Measurements from ENCODE around the gene UBXN7. TPM values are rescaled to one million over a fixed set of nuclear protein-coding genes. Genes with fewer than 3 reads are reported as not detected.
"Not testable (repeated sequence)": the region's sequence is repeated elsewhere in the genome, so short reads cannot be mapped to it uniquely, and the experiment has no call there.

Gene UBXN7
- total and polyA plus RNA-seq, 3 donors from 2014 or later = 40.2 to 49.1 (median 40.4) TPM

DNA sequence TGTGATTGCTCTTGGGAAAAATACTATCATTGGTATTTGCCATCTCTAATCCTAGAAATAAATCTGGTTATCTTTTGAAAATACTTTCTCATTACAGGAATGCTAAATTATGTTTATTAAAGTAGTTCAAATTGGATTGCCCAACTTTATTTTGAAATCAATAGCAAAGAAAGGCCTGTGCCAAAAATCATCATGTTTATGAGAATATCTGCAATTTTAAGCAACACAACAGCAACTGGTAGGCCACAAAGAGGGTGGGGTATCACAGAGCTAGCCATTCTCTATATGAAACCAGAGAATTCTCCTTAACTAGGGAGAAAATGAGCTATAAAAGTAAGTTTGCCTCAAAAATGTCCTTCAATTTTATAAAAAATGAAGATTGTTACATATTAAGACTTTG lies 82.2 kb downstream of the UBXN7 start:
- no peaks in the 10 kb centered on the region for H3K36me3 ChIP-seq (ENCODE audit: low read depth, missing control alignments)
- intact Hi-C loops (cut with DNase I; ENCODE audit: low total_unique reads) = no loop called here
- no peak for TF ChIP-seq POLR2A (IDR thresholded peaks at IDR 0.05)
- TF ChIP-seq, protein P1, sequence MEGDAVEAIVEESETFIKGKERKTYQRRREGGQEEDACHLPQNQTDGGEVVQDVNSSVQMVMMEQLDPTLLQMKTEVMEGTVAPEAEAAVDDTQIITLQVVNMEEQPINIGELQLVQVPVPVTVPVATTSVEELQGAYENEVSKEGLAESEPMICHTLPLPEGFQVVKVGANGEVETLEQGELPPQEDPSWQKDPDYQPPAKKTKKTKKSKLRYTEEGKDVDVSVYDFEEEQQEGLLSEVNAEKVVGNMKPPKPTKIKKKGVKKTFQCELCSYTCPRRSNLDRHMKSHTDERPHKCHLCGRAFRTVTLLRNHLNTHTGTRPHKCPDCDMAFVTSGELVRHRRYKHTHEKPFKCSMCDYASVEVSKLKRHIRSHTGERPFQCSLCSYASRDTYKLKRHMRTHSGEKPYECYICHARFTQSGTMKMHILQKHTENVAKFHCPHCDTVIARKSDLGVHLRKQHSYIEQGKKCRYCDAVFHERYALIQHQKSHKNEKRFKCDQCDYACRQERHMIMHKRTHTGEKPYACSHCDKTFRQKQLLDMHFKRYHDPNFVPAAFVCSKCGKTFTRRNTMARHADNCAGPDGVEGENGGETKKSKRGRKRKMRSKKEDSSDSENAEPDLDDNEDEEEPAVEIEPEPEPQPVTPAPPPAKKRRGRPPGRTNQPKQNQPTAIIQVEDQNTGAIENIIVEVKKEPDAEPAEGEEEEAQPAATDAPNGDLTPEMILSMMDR (IDR thresholded peaks at IDR 0.05) = no peak

DNA sequence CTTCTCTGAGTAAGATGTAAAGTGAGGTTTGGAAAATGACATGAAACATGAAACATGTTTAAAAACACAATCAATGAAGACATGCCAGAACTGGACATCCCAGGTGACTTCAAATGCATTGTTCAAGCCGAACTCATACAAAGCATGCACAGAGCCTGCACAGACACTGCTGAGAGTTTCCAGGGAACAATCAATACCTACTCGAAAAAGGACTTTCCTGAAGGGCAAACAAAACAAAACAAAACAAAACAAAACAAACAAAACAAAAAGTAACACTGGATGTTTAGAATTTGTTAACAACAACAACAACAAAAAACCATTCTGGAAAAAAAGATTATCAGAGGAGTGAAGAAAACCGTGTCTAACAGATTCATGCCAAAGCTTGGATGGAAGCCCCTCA lies 83.5 kb downstream of the UBXN7 start:
- 91 to 96% methylated on average over 3 of the region's 3 CpGs for WGBS, 2 donors
- TF ChIP-seq, protein P1 (IDR thresholded peaks at IDR 0.05) = no peak
- no peak for TF ChIP-seq POLR2A (IDR thresholded peaks at IDR 0.05)
- H3K4me1 ChIP-seq = no peaks in the 10 kb centered on the region
- no peak overlapping the region for H3K27ac ChIP-seq
- no peak overlapping the region for H3K4me3 ChIP-seq
- no peaks in the 10 kb centered on the region for H3K27me3 ChIP-seq
- no peaks in the 10 kb centered on the region for H3K9me3 ChIP-seq
- intact Hi-C loops (cut with DNase I; ENCODE audit: low total_unique reads) = no loop called here
- H3K36me3 ChIP-seq (ENCODE audit: low read depth, missing control alignments) = no peaks in the 10 kb centered on the region
- no peak for DNase-seq

More for the DNA sequence above, 82.2 kb downstream of the UBXN7 start:
- no peak for DNase-seq
- Histone ChIP-seq H3K4me3 (no peak overlapping the region), H3K4me1 (no peaks in the 10 kb centered on the region), H3K27ac (no peak overlapping the region), H3K9me3 (no peaks in the 10 kb centered on the region), H3K27me3 (no peaks in the 10 kb centered on the region)

DNA sequence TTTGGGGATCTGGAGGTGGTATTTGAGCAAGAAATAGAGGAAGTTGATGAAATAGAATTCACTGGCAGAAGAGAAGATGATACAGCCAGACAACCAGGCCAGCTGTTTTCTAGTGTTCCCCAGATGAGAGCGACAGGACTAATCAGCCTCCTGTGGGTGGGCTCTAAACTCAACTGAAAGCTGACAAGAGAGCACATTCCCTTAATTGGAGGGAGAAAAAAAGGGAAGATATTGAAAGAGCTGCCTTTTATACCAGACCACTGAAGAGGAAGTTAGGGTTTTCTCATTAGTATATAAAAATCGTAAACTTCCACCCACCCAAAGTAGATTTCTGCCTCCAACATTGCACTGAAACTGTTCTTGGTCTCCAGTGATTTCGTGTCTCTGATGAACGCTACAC lies 87.6 kb downstream of the UBXN7 start:
- H3K4me1 ChIP-seq = no peaks in the 10 kb centered on the region
- intact Hi-C loops (cut with DNase I; ENCODE audit: low total_unique reads) = no loop called here
- H3K4me3 ChIP-seq = no peak overlapping the region
- whole genome bisulfite sequencing, 2 donors = 63 to 68% methylated on average over 4 of the region's 4 CpGs
- no peaks in the 10 kb centered on the region for H3K27me3 ChIP-seq
- H3K9me3 ChIP-seq = no peaks in the 10 kb centered on the region
- no peak for DNase-seq
- H3K27ac ChIP-seq = no peak overlapping the region
- H3K36me3 ChIP-seq (ENCODE audit: low read depth, missing control alignments) = no peaks in the 10 kb centered on the region
- TF ChIP-seq, protein P1 (IDR thresholded peaks at IDR 0.05) = no peak
- TF ChIP-seq POLR2A (IDR thresholded peaks at IDR 0.05) = no peak

DNA sequence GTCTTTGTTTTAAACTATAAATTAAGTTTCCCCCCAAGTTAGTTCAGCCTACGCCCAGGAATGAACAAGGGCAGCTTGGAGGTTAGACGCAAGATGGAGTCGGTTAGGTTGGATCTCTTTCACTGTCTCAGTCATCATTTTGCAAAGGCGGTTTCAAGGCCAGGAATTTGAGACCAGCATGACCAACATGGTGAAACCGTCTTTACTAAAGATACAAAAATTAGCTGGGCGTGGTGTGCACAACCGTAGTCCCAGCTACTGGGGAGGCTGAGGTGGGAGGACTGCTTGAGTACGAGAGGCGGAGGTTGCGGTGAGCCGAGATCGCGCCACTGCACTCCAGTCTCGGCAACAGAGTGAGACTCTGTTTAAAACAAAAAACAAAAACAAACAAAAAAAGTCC lies 88.3 kb downstream of the UBXN7 start:
- intact Hi-C loops (cut with DNase I; ENCODE audit: low total_unique reads); H3K27ac ChIP-seq; H3K9me3 ChIP-seq; H3K36me3 ChIP-seq (ENCODE audit: low read depth, missing control alignments); H3K27me3 ChIP-seq; DNase-seq; H3K4me3 ChIP-seq; H3K4me1 ChIP-seq: not testable (repeated sequence)
- 49 to 77% methylated on average over 10 to 14 of the region's 14 CpGs for WGBS, 2 donors

DNA sequence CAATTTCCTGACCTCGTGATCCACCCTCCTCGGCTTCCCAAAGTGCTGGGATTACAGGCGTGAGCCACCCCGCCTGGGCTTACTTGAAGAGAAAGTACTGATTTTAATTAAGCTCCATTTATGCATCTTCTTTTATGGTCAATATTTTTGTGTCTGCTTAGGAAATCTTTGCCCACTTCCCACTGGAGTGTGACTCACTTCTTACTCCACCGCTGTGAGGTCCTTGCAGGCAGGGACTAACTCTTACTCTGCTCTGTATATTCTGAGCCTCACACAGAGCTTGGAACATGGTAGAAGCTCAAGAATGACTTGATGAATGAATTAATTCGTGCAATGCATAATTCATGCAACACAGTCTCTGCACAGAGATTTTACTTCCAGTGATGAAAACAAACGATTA lies 91.1 kb downstream of the UBXN7 start:
- no peaks in the 10 kb centered on the region for H3K36me3 ChIP-seq (ENCODE audit: low read depth, missing control alignments)
- TF ChIP-seq, protein P1 (IDR thresholded peaks at IDR 0.05) = no peak
- TF ChIP-seq POLR2A (IDR thresholded peaks at IDR 0.05) = no peak
- no peaks in the 10 kb centered on the region for H3K27me3 ChIP-seq
- no peak overlapping the region for H3K27ac ChIP-seq
- H3K4me3 ChIP-seq = no peak overlapping the region
- DNase-seq = no peak
- 87 to 88% methylated on average over 7 of the region's 7 CpGs for WGBS, 2 donors
- H3K4me1 ChIP-seq = no peaks in the 10 kb centered on the region
- intact Hi-C loops (cut with DNase I; ENCODE audit: low total_unique reads) = no loop called here
- H3K9me3 ChIP-seq = no peaks in the 10 kb centered on the region
